B cell (primary cell): Measurements from ENCODE around the gene FCN1. TPM values are rescaled to one million over a fixed set of nuclear protein-coding genes. Genes with fewer than 3 reads are reported as not detected.

Experiments used
- ATAC-seq: fragments of 200-7000 bp; cut with Tn5 transposase; one replicate; pipeline ENCODE4 v1.10.0; 2021; ENCODE audit warnings: low read depth, mild to moderate bottlenecking, moderate number of reproducible peaks, moderate library complexity
- CTCF ChIA-PET: fragments of 350-600 bp; sonication (Branson Sonifier 250); formaldehyde crosslinking; loops from one replicate; lab custom pipeline; 2021; ENCODE audit warnings: antibody characterized with exemption, inconsistent platforms; lab: Charles Lee
- POLR2A ChIA-PET: fragments of 350-600 bp; sonication (Branson Sonifier 250); formaldehyde crosslinking; loops from one replicate; lab custom pipeline; 2021; ENCODE audit warnings: antibody characterized with exemption; lab: Charles Lee
- DNase-seq: peaks from one replicate; pipeline ENCODE4 v3.0.0; 2013
- H2AFZ ChIP-seq: 2 replicates; pipeline ENCODE4 v1.6.1; 2012; ENCODE audit warnings: mild to moderate bottlenecking, low read depth, low read length; ENCODE audit not compliant: insufficient read depth, poor library complexity, severe bottlenecking
- H3K27ac ChIP-seq, 2 donors: 1 replicate in 1 of 2; 2 replicates in 1 of 2; pipeline ENCODE4 v1.5.1; 2012 to 2013; ENCODE audit warnings: low read length in 2 of 2, mild to moderate bottlenecking in 2 of 2, moderate library complexity in 1 of 2
- H3K27me3 ChIP-seq, 4 experiments: fragments of 200-600 bp in 1 of 4; sonication (generic) in 1 of 4; replicated peaks in 1 of 4; 1 replicate in 2 of 4; 2 replicates in 2 of 4; pipeline versions ENCODE4 v1.6.1 to v1.7.0; 2013 to 2016; ENCODE audit warnings: low read length in 3 of 4, mild to moderate bottlenecking in 2 of 4, mixed read lengths in 1 of 4, moderate library complexity in 1 of 4; ENCODE audit not compliant: insufficient read depth in 4 of 4, control insufficient read depth in 3 of 4; ENCODE audit errors: control extremely low read depth in 1 of 4
- H3K36me3 ChIP-seq, 2 experiments: replicated peaks in 1 of 2; 1 replicate in 1 of 2; 2 replicates in 1 of 2; pipeline versions ENCODE4 v1.6.1 to v1.7.1; 2013; ENCODE audit warnings: low read length in 1 of 2; ENCODE audit not compliant: insufficient read depth in 2 of 2, control insufficient read depth in 1 of 2; ENCODE audit errors: control extremely low read depth in 1 of 2, extremely low read depth in 1 of 2
- H3K4me1 ChIP-seq, 2 donors: fragments of 200-600 bp in 1 of 2; sonication (generic) in 1 of 2; 1 replicate in 1 of 2; 2 replicates in 1 of 2; pipeline versions ENCODE4 v1.5.1 to v1.6.1; 2013 to 2017; ENCODE audit warnings: low read length in 2 of 2; ENCODE audit not compliant: control insufficient read depth in 2 of 2, insufficient read depth in 2 of 2
- H3K4me2 ChIP-seq: replicated peaks from 2 replicates; pipeline ENCODE3; 2012; ENCODE audit warnings: mild to moderate bottlenecking, low read depth, low read length; ENCODE audit not compliant: poor library complexity, severe bottlenecking
- H3K4me3 ChIP-seq, 5 experiments: fragments of 200-600 bp in 1 of 5; sonication (generic) in 1 of 5; 1 replicate in 3 of 5; 2 replicates in 2 of 5; pipeline versions ENCODE4 v1.5.1 to v1.7.0; 2011 to 2016; ENCODE audit warnings: low read length in 4 of 5, mild to moderate bottlenecking in 4 of 5, low read depth in 2 of 5, control low read depth in 1 of 5, moderate library complexity in 1 of 5; ENCODE audit not compliant: insufficient read depth in 1 of 5; ENCODE audit errors: control extremely low read depth in 1 of 5, extremely low read depth in 1 of 5
- H3K79me2 ChIP-seq: fragments of 200-600 bp; sonication (generic); one replicate; pipeline ENCODE4 v1.6.0; 2016; ENCODE audit warnings: low read length; ENCODE audit not compliant: control insufficient read depth, insufficient read depth
- H3K9ac ChIP-seq: fragments of 200-600 bp; sonication (generic); 2 replicates; pipeline ENCODE4 v1.6.1; 2017; ENCODE audit warnings: mild to moderate bottlenecking, low read length, moderate library complexity
- H3K9me3 ChIP-seq, 3 donors: one replicate each; pipeline versions ENCODE4 v1.6.1 to v1.7.1; 2013; ENCODE audit warnings: low read length in 2 of 3; ENCODE audit not compliant: control insufficient read depth in 2 of 3, insufficient read depth in 1 of 3; ENCODE audit errors: control extremely low read depth in 1 of 3
- H4K20me1 ChIP-seq: 2 replicates; pipeline ENCODE4 v1.6.0; 2012; ENCODE audit warnings: mild to moderate bottlenecking, low read length; ENCODE audit not compliant: insufficient read depth, control insufficient read depth, poor library complexity, severe bottlenecking
- H3K27ac Mint-ChIP-seq: one replicate; pipeline ENCODE4 v1.8.0; 2021; ENCODE audit warnings: mixed read lengths
- H3K27me3 Mint-ChIP-seq: one replicate; pipeline ENCODE4 v1.8.0; 2021; ENCODE audit warnings: mixed read lengths
- H3K4me1 Mint-ChIP-seq: one replicate; pipeline ENCODE4 v1.8.0; 2021; ENCODE audit warnings: mixed read lengths
- H3K4me3 Mint-ChIP-seq: one replicate; pipeline ENCODE4 v1.8.0; 2021; ENCODE audit warnings: mixed read lengths
- H3K9me3 Mint-ChIP-seq: one replicate; pipeline ENCODE4 v1.8.0; 2022; ENCODE audit warnings: mixed read lengths; ENCODE audit not compliant: insufficient read depth
- CTCF ChIP-seq: fragments of 200-600 bp; IDR thresholded peaks from one replicate; pipeline ENCODE4 v1.8.0; 2022; ENCODE audit warnings: antibody characterized with exemption, mild to moderate bottlenecking
- EZH2 ChIP-seq: IDR thresholded peaks from 2 replicates; pipeline ENCODE4 v1.6.1; 2012; ENCODE audit warnings: borderline replicate concordance, low read depth, mild to moderate bottlenecking, moderate library complexity, low read length; ENCODE audit not compliant: insufficient read depth, poor library complexity, severe bottlenecking
- WGBS: methylation state at CpG from one replicate; pipeline ENCODE4 v1.1.5; 2013; ENCODE audit warnings: missing lambda C conversion rate; ENCODE audit not compliant: insufficient coverage; 5-methylcytosine and 5-hydroxymethylcytosine counted together
- intact Hi-C: fragments of 100-400 bp; cut with micrococcal nuclease; formaldehyde crosslinking; loops from one replicate; pipeline ENCODE4 v1.10.0; 2022
- polyA plus RNA-seq: library from polyadenylated mRNA; depleted of rRNA; stranded (reverse); fragments of >200 nt; gene quantifications from 2 replicates; pipeline ENCODE4 v1.2.3, GENCODE V29; 2012
- total RNA-seq, 2 donors: library from RNA; stranded (reverse); fragments of 120-200 nt in 1 of 2; gene quantifications; 1 replicate in 1 of 2; 2 replicates in 1 of 2; pipeline versions ENCODE4 v1.2.3 to v1.2.4, GENCODE V29; 2013 to 2022

Gene FCN1
- total and polyA plus RNA-seq, 2 donors (not counting 1 experiment from before 2014, with no cell fraction given): 2.2 to 20.6 TPM

GRCh38 chr9:134964271-134965055, 46.8 kb upstream of the FCN1 start:
- ATAC-seq (no peak), DNase-seq (no peak)
- intact Hi-C loops: no loop called here
- no peaks in the 10 kb centered on the region for H3K4me1 Mint-ChIP-seq
- ChIA-PET POLR2A (no interaction called here), CTCF (no interaction called here)
- no peak overlapping the region for H3K4me3 Mint-ChIP-seq
- no peaks in the 10 kb centered on the region for H3K4me1 ChIP-seq
- no peak overlapping the region for H3K9ac ChIP-seq
- H3K27ac Mint-ChIP-seq: no peak overlapping the region
- peaks cover 15% of the 10 kb centered on the region for H3K27me3 Mint-ChIP-seq
- no peaks in the 10 kb centered on the region for H4K20me1 ChIP-seq
- H3K4me2 ChIP-seq: no peak overlapping the region
- H3K79me2 ChIP-seq: no peaks in the 10 kb centered on the region
- H3K27ac ChIP-seq: no peak overlapping the region
- peaks cover 0 to 9% (median 0%) of the 10 kb centered on the region in 4 experiments for H3K27me3 ChIP-seq
- no peaks in the 10 kb centered on the region for H3K36me3 ChIP-seq
- H3K9me3 Mint-ChIP-seq: no peaks in the 10 kb centered on the region
- WGBS: 85% methylated on average over 10 of the region's 13 CpGs
- H3K9me3 ChIP-seq: no peaks in the 10 kb centered on the region
- TF ChIP-seq EZH2: no peak
- TF ChIP-seq CTCF: no peak
- no peak overlapping the region for H3K4me3 ChIP-seq
- H2AFZ ChIP-seq: no peak overlapping the region

- H4K20me1 ChIP-seq: no peaks in the 10 kb centered on the region
- Mint-ChIP-seq H3K4me1 (no peaks in the 10 kb centered on the region), H3K27me3 (peaks cover 18% of the 10 kb centered on the region), H3K27ac (no peak overlapping the region), H3K4me3 (no peak overlapping the region), H3K9me3 (no peaks in the 10 kb centered on the region)
- no peak overlapping the region for H3K4me3 ChIP-seq
- ATAC-seq (no peak), DNase-seq (no peak)
- H3K9ac ChIP-seq: no peak overlapping the region
- CTCF ChIA-PET: no interaction called here
- no peaks in the 10 kb centered on the region for H3K79me2 ChIP-seq
- no peaks in the 10 kb centered on the region for H3K36me3 ChIP-seq
- peaks cover 0 to 9% (median 0%) of the 10 kb centered on the region in 4 experiments for H3K27me3 ChIP-seq
- peaks cover 0 to 7% (median 0%) of the 10 kb centered on the region in 3 donors for H3K9me3 ChIP-seq
- H3K27ac ChIP-seq: no peak overlapping the region
- intact Hi-C loops: no loop called here
- no peak for TF ChIP-seq EZH2
- no peak for TF ChIP-seq CTCF
- no peak overlapping the region for H2AFZ ChIP-seq
- WGBS: 95% methylated on average over 19 of the region's 19 CpGs
- no peak overlapping the region for H3K4me2 ChIP-seq
- POLR2A ChIA-PET: no interaction called here
- no peaks in the 10 kb centered on the region for H3K4me1 ChIP-seq
These were observed 45.8 kb upstream of the FCN1 start for GRCh38 chr9:134963546-134963945.
